Hematopoietic multipotent progenitor cell (in vitro differentiated cells): ENCODE data around the gene KPNA3. TPM values are rescaled to one million over a fixed set of nuclear protein-coding genes. Genes with fewer than 3 reads are reported as not detected.

Experiments
- DNase-seq, 3 donors: peaks; one replicate each; pipeline ENCODE4 v3.0.0-alpha.2; 2011 to 2015; ENCODE audit warnings: low read depth in 2 of 3, low spot score in 2 of 3
- total RNA-seq: library from RNA; depleted of rRNA; stranded (reverse); fragments of >200 nt; gene quantifications from one replicate; pipeline ENCODE4 v1.2.3, GENCODE V29; 2012

Gene KPNA3
- total RNA-seq, 1 donor: 9.4 TPM

- DNase-seq: no peak
These were observed 109.0 kb downstream of the KPNA3 start for GRCh38 chr13:49683489-49683888.

GRCh38 chr13:49681842-49682435 lies 110.5 kb downstream of the KPNA3 start:
- DNase-seq: no peak

GRCh38 chr13:49679246-49679645 lies 113.2 kb downstream of the KPNA3 start:
- peak in 2 of 3 donors; percentile 63 to 72 for DNase-seq

DNA sequence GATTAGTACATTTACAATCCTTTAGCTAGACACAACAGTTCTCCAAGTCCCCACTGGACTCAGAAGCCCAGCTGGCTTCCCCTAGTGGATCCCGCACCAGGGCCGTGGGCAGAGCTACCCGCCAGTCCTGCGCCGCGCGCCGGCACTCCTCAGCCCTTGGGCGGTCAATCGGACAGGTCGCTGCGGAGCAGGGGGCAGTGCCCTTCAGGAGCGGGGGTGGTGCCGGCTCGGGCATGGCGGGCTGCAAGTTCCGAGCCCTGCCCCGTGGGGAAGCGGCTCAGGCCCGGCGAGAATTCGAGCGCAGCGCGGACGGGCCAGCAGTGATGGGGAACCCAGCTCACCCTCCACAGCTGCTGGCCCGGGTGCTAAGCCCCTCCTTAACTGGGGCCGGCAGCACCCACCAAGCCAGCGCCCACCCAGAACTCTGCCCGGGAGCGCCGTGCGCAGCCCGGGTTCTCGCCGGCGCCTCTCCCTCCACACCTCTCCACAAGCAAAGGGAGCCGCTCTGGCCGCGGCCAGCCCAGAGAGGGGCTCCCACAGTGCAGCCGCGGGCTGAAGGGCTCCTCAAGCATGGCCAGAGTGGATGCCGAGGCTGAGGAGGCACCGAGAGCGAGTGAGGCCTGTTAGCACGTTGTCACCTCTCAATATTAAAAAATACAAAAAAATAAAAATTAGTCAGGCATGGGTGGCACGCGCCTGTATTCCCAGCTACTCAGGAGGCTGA lies 114.1 kb downstream of the KPNA3 start:
- DNase-seq: no peak

DNA sequence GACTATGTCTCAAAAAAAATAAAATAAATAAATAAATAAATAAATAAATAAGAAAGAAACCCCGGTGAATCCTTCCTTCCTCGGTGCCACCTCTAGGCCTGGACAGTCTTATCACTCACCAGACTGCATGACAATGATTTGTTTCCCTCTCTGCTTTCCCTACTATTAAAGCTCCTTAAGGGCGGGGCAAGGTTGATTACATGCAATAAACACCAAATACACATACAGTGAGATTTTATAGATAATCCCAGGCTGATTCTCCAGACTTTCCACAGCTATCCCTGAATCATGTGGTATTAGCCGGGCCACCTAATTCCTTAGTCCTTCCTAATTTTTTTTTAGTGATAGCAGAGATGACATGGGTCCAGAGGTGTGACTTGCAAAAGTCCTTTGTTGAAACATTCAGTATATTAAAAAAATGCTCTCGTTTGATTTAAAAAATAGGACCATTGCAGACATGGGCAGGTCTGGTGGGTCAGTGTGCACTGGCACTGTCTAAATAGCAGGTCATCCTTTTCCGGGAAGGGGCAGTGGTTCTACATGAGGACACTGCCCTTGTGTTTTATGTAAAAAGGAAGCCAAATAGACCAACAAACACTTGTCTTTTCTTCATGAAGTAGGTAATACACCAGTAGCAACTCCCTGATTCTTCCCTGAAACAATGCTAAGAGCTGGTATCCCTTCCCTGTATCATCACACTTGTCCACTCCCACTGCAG lies 115.7 kb downstream of the KPNA3 start:
- no peak for DNase-seq

DNA sequence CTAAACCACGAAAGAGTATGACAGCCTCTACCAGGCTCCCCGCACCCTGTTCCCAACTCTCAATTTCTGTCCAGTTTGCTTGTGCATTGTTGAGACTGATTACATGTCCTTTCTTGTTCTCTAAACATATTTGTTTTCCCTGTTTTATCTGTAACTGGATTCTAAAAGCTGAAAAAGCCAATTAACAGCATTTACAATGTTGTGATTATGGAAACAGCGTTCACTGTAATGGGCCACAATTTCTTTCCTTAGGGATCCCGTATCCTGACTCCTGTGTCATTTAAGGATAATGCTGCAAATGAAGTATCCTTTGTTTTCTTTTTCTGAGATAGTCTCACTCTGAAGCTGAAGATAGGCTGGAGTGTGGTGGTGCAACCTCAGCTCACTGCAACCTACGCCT lies 121.7 kb downstream of the KPNA3 start:
- no peak for DNase-seq

DNA sequence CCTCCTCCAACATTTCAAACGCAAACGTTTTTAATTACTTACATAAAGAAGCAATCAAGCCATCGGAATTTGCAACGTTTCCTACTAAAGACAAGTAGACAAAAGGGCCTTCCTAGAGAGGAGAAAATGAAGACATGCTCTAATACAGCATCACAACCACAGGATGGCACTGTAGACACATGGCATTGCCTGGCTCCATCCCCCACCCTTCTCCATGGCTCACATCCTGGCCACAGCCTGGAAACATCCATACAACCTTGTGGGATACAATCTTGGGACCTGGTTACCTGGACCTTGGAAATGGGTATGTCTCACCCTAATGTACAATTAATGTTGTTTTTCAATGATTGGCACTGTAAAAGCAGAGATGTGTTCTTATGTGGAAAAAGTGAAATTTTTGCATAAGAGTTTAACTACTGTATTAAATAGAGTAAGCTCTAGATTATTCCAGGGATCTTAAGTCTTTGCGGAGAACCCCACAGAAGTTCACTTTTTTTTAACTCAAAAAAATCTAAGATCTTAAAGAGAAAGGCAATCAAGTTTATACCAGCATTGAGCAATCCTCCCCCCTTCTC lies 122.7 kb downstream of the KPNA3 start:
- peak in 2 of 3 donors; percentile 37 to 53 for DNase-seq

DNA sequence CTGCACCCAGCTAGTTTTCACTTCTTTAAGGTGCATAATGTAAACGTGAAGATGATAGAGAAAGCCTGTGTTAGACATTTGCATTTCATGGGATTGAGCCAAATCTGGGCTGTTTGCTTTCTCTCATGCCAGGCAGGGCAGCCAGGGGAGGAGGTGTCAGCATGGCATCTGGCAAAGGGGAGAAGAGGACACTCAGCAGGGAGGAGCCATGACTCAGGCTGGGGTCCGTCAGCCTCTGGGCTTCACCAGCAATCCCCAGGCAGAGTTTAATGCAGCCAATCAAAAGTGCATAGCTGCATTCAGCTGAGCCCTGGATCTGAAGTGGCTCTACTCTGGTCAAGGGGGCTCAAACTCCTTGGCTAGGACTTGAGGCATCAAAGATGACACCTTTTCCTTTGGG lies 124.7 kb downstream of the KPNA3 start:
- no peak for DNase-seq

GRCh38 chr13:49664606-49665005 lies 127.9 kb downstream of the KPNA3 start:
- DNase-seq: no peak

- no peak for DNase-seq
These were observed 135.2 kb downstream of the KPNA3 start for GRCh38 chr13:49657241-49657641.

GRCh38 chr13:49655906-49656305 lies 136.6 kb downstream of the KPNA3 start:
- no peak for DNase-seq

DNA sequence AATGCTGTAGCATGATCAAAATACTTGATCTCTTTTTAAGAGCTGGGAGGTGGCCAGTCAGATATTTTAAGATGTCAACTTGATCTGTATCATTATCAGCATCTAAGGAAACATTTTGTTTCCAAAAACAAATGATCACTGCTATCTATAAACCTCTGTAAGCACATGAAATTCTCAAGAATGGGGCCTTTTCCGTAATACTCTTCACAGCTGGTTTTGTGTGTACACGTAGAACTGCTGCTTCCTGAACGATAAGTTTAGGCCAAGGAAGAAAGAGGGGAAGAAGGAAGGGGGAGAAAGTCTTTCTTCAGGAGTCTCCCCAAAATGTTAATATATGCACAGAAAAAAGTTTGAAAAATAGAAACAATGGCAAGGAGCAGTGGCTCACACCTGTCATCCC lies 138.5 kb downstream of the KPNA3 start:
- DNase-seq: peak in 1 of 3 donors; percentile 39

- DNase-seq: no peak
These were observed 139.0 kb downstream of the KPNA3 start for GRCh38 chr13:49653478-49653877.

DNA sequence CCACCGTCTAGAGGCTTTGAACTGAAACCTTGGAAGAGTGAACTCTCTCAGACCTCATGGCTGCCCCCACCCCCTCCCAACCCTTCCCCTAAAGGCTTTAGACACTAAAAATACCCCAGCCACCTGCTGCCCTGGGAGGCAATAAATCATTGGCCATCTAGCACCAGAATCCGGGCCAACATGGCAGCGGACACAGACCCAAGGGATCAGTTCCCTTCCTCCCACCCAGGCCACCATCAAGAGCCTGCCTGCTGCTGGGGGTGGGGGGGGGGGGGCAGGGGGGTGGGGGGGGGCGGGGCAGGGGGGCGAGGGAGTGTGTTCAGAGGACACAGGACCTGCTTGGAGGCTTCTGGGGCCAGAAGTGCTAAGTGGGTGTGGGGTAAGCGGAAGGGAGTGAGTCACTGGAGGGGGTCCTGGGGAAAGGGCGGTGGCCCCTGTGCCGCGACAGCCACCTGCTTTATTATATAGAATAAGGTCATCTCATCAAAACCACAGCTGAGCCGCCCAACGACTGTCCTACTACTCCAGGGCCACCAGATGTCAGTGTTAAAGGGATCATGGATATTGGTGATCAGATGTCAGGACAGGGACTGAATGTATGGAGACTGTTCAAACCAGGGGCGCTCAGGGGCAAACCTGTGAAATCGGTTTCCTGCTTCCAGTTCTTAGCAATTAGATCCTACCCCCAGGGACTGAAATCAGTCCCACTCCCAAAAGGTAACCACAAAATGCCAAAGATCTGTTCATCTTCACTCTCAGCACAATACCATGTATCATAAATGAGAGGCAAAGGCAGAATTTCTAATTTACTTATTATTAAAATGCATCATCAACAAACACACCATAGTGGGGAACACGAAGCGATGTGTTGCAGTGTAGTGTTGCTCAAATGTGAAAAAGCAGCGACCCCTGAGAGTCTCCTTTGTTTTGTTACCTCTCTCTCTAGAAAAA lies 139.9 kb downstream of the KPNA3 start:
- DNase-seq: peak in 2 of 3 donors; percentile 73

- no peak for DNase-seq
These were observed 140.7 kb downstream of the KPNA3 start for GRCh38 chr13:49651570-49652354.

DNA sequence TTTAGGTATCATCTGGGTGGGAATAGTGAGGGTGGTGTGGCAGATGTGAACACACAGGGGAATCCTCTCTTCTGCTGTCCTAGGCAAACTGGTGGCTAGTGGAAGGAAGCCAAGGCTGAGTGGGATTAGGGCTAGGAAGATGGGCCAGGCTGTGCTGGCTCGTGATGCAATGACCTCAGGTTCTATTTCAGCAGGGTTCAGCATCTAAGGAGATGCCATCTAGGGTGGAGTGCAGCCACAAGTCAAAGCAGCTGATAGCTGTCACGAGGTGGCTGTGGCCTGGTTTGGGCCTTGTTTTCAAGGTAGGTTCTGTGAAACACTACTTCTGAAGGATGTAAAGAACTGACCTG lies 142.5 kb downstream of the KPNA3 start:
- no peak for DNase-seq
